HCT116 (cell line): ENCODE data around the gene TMC1.

Experiments
- EZH2 ChIP-seq: fragments of 200-600 bp; sonication (generic); IDR thresholded peaks from 2 replicates; pipeline ENCODE4 v1.6.1; 2017; ENCODE audit warnings: antibody characterized with exemption, mixed run types
- POLR2A ChIP-seq: IDR thresholded peaks from 2 replicates; pipeline ENCODE4 v1.7.0; 2011; ENCODE audit warnings: borderline replicate concordance; ENCODE audit not compliant: insufficient read depth, insufficient read length; ENCODE audit errors: extremely low read depth
- POLR2AphosphoS5 ChIP-seq: IDR thresholded peaks from 2 replicates; pipeline ENCODE4 v1.6.1; 2011; ENCODE audit warnings: mild to moderate bottlenecking, low read depth, low read length, moderate library complexity
- REST ChIP-seq: IDR thresholded peaks from 2 replicates; pipeline ENCODE4 v1.6.1; 2012; ENCODE audit warnings: low read depth

DNA sequence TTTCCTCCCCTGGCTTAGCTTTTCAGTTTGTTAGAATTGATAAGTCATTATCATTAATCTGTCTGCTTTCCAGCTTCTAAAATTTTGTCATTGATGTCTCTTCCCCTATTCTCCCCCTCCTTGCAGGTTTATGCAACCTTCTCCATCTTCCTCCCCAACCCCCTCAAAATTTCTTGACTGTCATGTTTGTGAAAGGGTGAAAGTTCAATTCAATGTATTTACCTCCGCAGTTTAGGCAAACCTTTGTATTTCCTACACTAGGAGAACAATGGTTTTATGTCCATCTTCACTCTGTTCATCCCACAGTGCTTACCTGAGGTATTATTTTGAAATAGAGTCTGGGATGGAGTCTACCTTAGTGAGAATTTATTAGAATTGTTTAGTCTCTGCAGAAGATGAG, 313.6 kb downstream of the TMC1 start:
- TF ChIP-seq EZH2 (no peak), POLR2AphosphoS5 (no peak), POLR2A (no peak), REST (no peak)
